B cell (primary cell): ENCODE data around the gene C15orf39. TPM values are rescaled to one million over a fixed set of nuclear protein-coding genes. Genes with fewer than 3 reads are reported as not detected.
A peak's percentile ranks its signal among the peaks of the same experiment; 100 is the strongest.

Experiments
- ATAC-seq: fragments of 200-7000 bp; cut with Tn5 transposase; one replicate; pipeline ENCODE4 v1.10.0; 2021; ENCODE audit warnings: low read depth, mild to moderate bottlenecking, moderate number of reproducible peaks, moderate library complexity
- CTCF ChIA-PET: fragments of 350-600 bp; sonication (Branson Sonifier 250); formaldehyde crosslinking; loops from one replicate; lab custom pipeline; 2021; ENCODE audit warnings: antibody characterized with exemption, inconsistent platforms; lab: Charles Lee
- POLR2A ChIA-PET: fragments of 350-600 bp; sonication (Branson Sonifier 250); formaldehyde crosslinking; loops from one replicate; lab custom pipeline; 2021; ENCODE audit warnings: antibody characterized with exemption; lab: Charles Lee
- DNase-seq: peaks from one replicate; pipeline ENCODE4 v3.0.0; 2013
- H2AFZ ChIP-seq: 2 replicates; pipeline ENCODE4 v1.6.1; 2012; ENCODE audit warnings: mild to moderate bottlenecking, low read depth, low read length; ENCODE audit not compliant: insufficient read depth, poor library complexity, severe bottlenecking
- H3K27ac ChIP-seq, 2 donors: 1 replicate in 1 of 2; 2 replicates in 1 of 2; pipeline ENCODE4 v1.5.1; 2012 to 2013; ENCODE audit warnings: low read length in 2 of 2, mild to moderate bottlenecking in 2 of 2, moderate library complexity in 1 of 2
- H3K27me3 ChIP-seq, 4 experiments: fragments of 200-600 bp in 1 of 4; sonication (generic) in 1 of 4; replicated peaks in 1 of 4; 1 replicate in 2 of 4; 2 replicates in 2 of 4; pipeline versions ENCODE4 v1.6.1 to v1.7.0; 2013 to 2016; ENCODE audit warnings: low read length in 3 of 4, mild to moderate bottlenecking in 2 of 4, mixed read lengths in 1 of 4, moderate library complexity in 1 of 4; ENCODE audit not compliant: insufficient read depth in 4 of 4, control insufficient read depth in 3 of 4; ENCODE audit errors: control extremely low read depth in 1 of 4
- H3K36me3 ChIP-seq, 2 experiments: replicated peaks in 1 of 2; 1 replicate in 1 of 2; 2 replicates in 1 of 2; pipeline versions ENCODE4 v1.6.1 to v1.7.1; 2013; ENCODE audit warnings: low read length in 1 of 2; ENCODE audit not compliant: insufficient read depth in 2 of 2, control insufficient read depth in 1 of 2; ENCODE audit errors: control extremely low read depth in 1 of 2, extremely low read depth in 1 of 2
- H3K4me1 ChIP-seq, 2 donors: fragments of 200-600 bp in 1 of 2; sonication (generic) in 1 of 2; 1 replicate in 1 of 2; 2 replicates in 1 of 2; pipeline versions ENCODE4 v1.5.1 to v1.6.1; 2013 to 2017; ENCODE audit warnings: low read length in 2 of 2; ENCODE audit not compliant: control insufficient read depth in 2 of 2, insufficient read depth in 2 of 2
- H3K4me2 ChIP-seq: replicated peaks from 2 replicates; pipeline ENCODE3; 2012; ENCODE audit warnings: mild to moderate bottlenecking, low read depth, low read length; ENCODE audit not compliant: poor library complexity, severe bottlenecking
- H3K4me3 ChIP-seq, 5 experiments: fragments of 200-600 bp in 1 of 5; sonication (generic) in 1 of 5; 1 replicate in 3 of 5; 2 replicates in 2 of 5; pipeline versions ENCODE4 v1.5.1 to v1.7.0; 2011 to 2016; ENCODE audit warnings: low read length in 4 of 5, mild to moderate bottlenecking in 4 of 5, low read depth in 2 of 5, control low read depth in 1 of 5, moderate library complexity in 1 of 5; ENCODE audit not compliant: insufficient read depth in 1 of 5; ENCODE audit errors: control extremely low read depth in 1 of 5, extremely low read depth in 1 of 5
- H3K79me2 ChIP-seq: fragments of 200-600 bp; sonication (generic); one replicate; pipeline ENCODE4 v1.6.0; 2016; ENCODE audit warnings: low read length; ENCODE audit not compliant: control insufficient read depth, insufficient read depth
- H3K9ac ChIP-seq: fragments of 200-600 bp; sonication (generic); 2 replicates; pipeline ENCODE4 v1.6.1; 2017; ENCODE audit warnings: mild to moderate bottlenecking, low read length, moderate library complexity
- H3K9me3 ChIP-seq, 3 donors: one replicate each; pipeline versions ENCODE4 v1.6.1 to v1.7.1; 2013; ENCODE audit warnings: low read length in 2 of 3; ENCODE audit not compliant: control insufficient read depth in 2 of 3, insufficient read depth in 1 of 3; ENCODE audit errors: control extremely low read depth in 1 of 3
- H4K20me1 ChIP-seq: 2 replicates; pipeline ENCODE4 v1.6.0; 2012; ENCODE audit warnings: mild to moderate bottlenecking, low read length; ENCODE audit not compliant: insufficient read depth, control insufficient read depth, poor library complexity, severe bottlenecking
- H3K27ac Mint-ChIP-seq: one replicate; pipeline ENCODE4 v1.8.0; 2021; ENCODE audit warnings: mixed read lengths
- H3K27me3 Mint-ChIP-seq: one replicate; pipeline ENCODE4 v1.8.0; 2021; ENCODE audit warnings: mixed read lengths
- H3K4me1 Mint-ChIP-seq: one replicate; pipeline ENCODE4 v1.8.0; 2021; ENCODE audit warnings: mixed read lengths
- H3K4me3 Mint-ChIP-seq: one replicate; pipeline ENCODE4 v1.8.0; 2021; ENCODE audit warnings: mixed read lengths
- H3K9me3 Mint-ChIP-seq: one replicate; pipeline ENCODE4 v1.8.0; 2022; ENCODE audit warnings: mixed read lengths; ENCODE audit not compliant: insufficient read depth
- EZH2 ChIP-seq: IDR thresholded peaks from 2 replicates; pipeline ENCODE4 v1.6.1; 2012; ENCODE audit warnings: borderline replicate concordance, low read depth, mild to moderate bottlenecking, moderate library complexity, low read length; ENCODE audit not compliant: insufficient read depth, poor library complexity, severe bottlenecking
- WGBS: methylation state at CpG from one replicate; pipeline ENCODE4 v1.1.5; 2013; ENCODE audit warnings: missing lambda C conversion rate; ENCODE audit not compliant: insufficient coverage; 5-methylcytosine and 5-hydroxymethylcytosine counted together
- intact Hi-C: fragments of 100-400 bp; cut with micrococcal nuclease; formaldehyde crosslinking; loops from one replicate; pipeline ENCODE4 v1.10.0; 2022
- polyA plus RNA-seq: library from polyadenylated mRNA; depleted of rRNA; stranded (reverse); fragments of >200 nt; gene quantifications from 2 replicates; pipeline ENCODE4 v1.2.3, GENCODE V29; 2012
- total RNA-seq, 2 donors: library from RNA; stranded (reverse); fragments of 120-200 nt in 1 of 2; gene quantifications; 1 replicate in 1 of 2; 2 replicates in 1 of 2; pipeline versions ENCODE4 v1.2.3 to v1.2.4, GENCODE V29; 2013 to 2022
- TF ChIP-seq, protein P1 (sequence below): fragments of 200-600 bp; IDR thresholded peaks from one replicate; pipeline ENCODE4 v1.8.0; 2022; ENCODE audit warnings: antibody characterized with exemption, mild to moderate bottlenecking

Gene C15orf39
- total and polyA plus RNA-seq, 2 donors (not counting 1 experiment from before 2014, with no cell fraction given): 12.4 to 72.7 TPM

GRCh38 chr15:75178171-75178937 is 23.3 kb upstream of the C15orf39 start:
- Histone ChIP-seq H3K79me2 (no peaks in the 10 kb centered on the region), H3K4me2 (peak overlapping the region; percentile 72), H3K9me3 (peaks cover 0 to 4% (median 0%) of the 10 kb centered on the region in 3 donors), H2AFZ (no peak overlapping the region), H3K4me1 (peaks cover 9 to 15% of the 10 kb centered on the region in 2 donors), H4K20me1 (no peaks in the 10 kb centered on the region), H3K27ac (no peak overlapping the region), H3K36me3 (no peaks in the 10 kb centered on the region), H3K9ac (peak overlapping the region; percentile 23), H3K27me3 (peaks cover 0 to 41% (median 20%) of the 10 kb centered on the region in 4 experiments), H3K4me3 (peak overlapping the region in 3 of 5 experiments; percentile 18 to 24 (median 21))
- Mint-ChIP-seq H3K4me1 (peaks cover 11% of the 10 kb centered on the region), H3K27ac (no peak overlapping the region), H3K9me3 (no peaks in the 10 kb centered on the region), H3K27me3 (peaks cover 47% of the 10 kb centered on the region), H3K4me3 (peak overlapping the region; percentile 10)
- 12% methylated on average over 46 of the region's 53 CpGs for WGBS
- DNase-seq (no peak), ATAC-seq (peak; percentile 80)
- CTCF ChIA-PET: interaction anchor here (0.7 to 2.1 kb wide), 3 partner anchors 23 to 135 kb away, joined by 3 to 12 read pairs (median 3); partner anchors contain the start of gene C15orf39
- intact Hi-C loops: no loop called here
- TF ChIP-seq, protein P1, sequence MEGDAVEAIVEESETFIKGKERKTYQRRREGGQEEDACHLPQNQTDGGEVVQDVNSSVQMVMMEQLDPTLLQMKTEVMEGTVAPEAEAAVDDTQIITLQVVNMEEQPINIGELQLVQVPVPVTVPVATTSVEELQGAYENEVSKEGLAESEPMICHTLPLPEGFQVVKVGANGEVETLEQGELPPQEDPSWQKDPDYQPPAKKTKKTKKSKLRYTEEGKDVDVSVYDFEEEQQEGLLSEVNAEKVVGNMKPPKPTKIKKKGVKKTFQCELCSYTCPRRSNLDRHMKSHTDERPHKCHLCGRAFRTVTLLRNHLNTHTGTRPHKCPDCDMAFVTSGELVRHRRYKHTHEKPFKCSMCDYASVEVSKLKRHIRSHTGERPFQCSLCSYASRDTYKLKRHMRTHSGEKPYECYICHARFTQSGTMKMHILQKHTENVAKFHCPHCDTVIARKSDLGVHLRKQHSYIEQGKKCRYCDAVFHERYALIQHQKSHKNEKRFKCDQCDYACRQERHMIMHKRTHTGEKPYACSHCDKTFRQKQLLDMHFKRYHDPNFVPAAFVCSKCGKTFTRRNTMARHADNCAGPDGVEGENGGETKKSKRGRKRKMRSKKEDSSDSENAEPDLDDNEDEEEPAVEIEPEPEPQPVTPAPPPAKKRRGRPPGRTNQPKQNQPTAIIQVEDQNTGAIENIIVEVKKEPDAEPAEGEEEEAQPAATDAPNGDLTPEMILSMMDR: no peak
- TF ChIP-seq EZH2: no peak
- POLR2A ChIA-PET: no interaction called here
